Colonic mucosa (tissue), 4 donors: ENCODE data around the gene PPM1D. TPM values are rescaled to one million over a fixed set of nuclear protein-coding genes. Genes with fewer than 3 reads are reported as not detected.
A peak's percentile ranks its signal among the peaks of the same experiment; 100 is the strongest.

Source experiments
- DNase-seq: peaks from one replicate; pipeline ENCODE4 v3.0.0-alpha.2; 2020
- H3K27ac ChIP-seq: fragments of 200-600 bp; one replicate; pipeline ENCODE4 v1.8.0; 2021
- H3K27me3 ChIP-seq: fragments of 200-600 bp; one replicate; pipeline ENCODE4 v1.8.0; 2021
- H3K36me3 ChIP-seq: fragments of 200-600 bp; one replicate; pipeline ENCODE4 v1.8.0; 2021
- H3K4me1 ChIP-seq: fragments of 200-600 bp; one replicate; pipeline ENCODE4 v1.8.0; 2021; ENCODE audit warnings: mild to moderate bottlenecking
- H3K4me3 ChIP-seq: fragments of 200-600 bp; one replicate; pipeline ENCODE4 v1.8.0; 2021
- H3K9ac ChIP-seq, 2 donors: one replicate each; pipeline ENCODE4 v1.7.0; 2013; ENCODE audit warnings: control low read depth in 2 of 2, low read depth in 2 of 2, low read length in 2 of 2
- H3K9me3 ChIP-seq: fragments of 200-600 bp; one replicate; pipeline ENCODE4 v1.8.0; 2021
- intact Hi-C: fragments of 100-400 bp; cut with DNase I; formaldehyde crosslinking; loops from one replicate; pipeline ENCODE4 v1.14.1; 2022
- total RNA-seq, 2 donors: library from RNA; stranded (reverse); fragmentation: NEBNext Ultra II Directional in 1 of 2; extraction: Animal tissue kit (Norgen Biotek cat#: 25700) in 1 of 2; gene quantifications; one replicate each; pipeline ENCODE4 v1.2.1, GENCODE V29; 2021
- TF ChIP-seq, protein P1 (sequence below): fragments of 200-600 bp; IDR thresholded peaks from one replicate; pipeline ENCODE4 v1.8.0; 2022; ENCODE audit warnings: antibody characterized with exemption, mild to moderate bottlenecking
- donor health status: healthy.
- donor health status: DM: no; HTN: no; CAD: no.
- donor health status: DM: no; HTN: no; CAD: no.

Gene PPM1D
- total RNA-seq, 2 donors from 2014 or later, result 21.2 to 22.8 TPM

DNA sequence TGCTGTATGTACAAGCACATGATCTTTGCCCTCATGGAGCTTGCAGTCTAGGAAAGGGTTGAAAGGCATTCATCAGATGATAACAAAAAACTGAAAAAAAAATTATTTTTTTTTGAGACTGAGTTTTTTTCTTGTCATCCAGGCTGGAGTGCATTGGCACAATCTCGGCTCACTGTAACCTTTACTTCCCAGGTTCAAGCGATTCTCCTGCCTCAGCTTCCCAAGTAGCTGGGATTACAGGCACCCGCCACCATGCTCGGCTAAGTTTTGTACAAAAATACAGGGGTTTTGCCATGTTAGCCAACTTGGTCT lies 39.0 kb downstream of the PPM1D start:
- Histone ChIP-seq H3K4me3 (no peak overlapping the region), H3K27ac (no peak overlapping the region), H3K9me3 (no peaks in the 10 kb centered on the region), H3K4me1 (no peaks in the 10 kb centered on the region), H3K36me3 (peaks cover 8% of the 10 kb centered on the region), H3K9ac (no peak overlapping the region), H3K27me3 (no peaks in the 10 kb centered on the region)
- TF ChIP-seq, protein P1, sequence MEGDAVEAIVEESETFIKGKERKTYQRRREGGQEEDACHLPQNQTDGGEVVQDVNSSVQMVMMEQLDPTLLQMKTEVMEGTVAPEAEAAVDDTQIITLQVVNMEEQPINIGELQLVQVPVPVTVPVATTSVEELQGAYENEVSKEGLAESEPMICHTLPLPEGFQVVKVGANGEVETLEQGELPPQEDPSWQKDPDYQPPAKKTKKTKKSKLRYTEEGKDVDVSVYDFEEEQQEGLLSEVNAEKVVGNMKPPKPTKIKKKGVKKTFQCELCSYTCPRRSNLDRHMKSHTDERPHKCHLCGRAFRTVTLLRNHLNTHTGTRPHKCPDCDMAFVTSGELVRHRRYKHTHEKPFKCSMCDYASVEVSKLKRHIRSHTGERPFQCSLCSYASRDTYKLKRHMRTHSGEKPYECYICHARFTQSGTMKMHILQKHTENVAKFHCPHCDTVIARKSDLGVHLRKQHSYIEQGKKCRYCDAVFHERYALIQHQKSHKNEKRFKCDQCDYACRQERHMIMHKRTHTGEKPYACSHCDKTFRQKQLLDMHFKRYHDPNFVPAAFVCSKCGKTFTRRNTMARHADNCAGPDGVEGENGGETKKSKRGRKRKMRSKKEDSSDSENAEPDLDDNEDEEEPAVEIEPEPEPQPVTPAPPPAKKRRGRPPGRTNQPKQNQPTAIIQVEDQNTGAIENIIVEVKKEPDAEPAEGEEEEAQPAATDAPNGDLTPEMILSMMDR, result no peak
- DNase-seq, result no peak
- intact Hi-C loops, result loop anchor here (5.0 kb wide), 2 partner anchors 62 to 202 kb away; no protein-coding TSS in a partner anchor

DNA sequence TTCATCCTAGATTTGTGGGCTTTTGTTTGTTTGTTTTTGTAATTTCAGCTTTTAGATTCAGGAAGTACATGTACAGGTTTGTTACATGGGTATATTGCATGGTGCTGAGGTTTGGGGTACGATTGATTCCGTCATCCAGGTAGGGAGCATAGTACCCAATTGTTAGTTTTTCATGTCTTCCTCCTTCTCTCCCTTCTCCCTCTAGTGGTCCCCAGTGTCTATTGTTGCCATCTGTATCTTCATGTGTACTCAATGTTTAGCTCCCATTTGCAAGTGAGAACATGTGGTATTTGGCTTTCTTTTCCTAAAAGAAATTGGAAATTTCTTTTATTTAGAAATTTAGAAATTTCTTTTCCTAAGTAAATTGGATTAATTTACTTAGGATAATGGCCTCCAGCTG lies 40.5 kb downstream of the PPM1D start:
- H3K9me3 ChIP-seq, result no peaks in the 10 kb centered on the region
- H3K27me3 ChIP-seq, result no peaks in the 10 kb centered on the region
- no peak for DNase-seq
- H3K9ac ChIP-seq, result no peak overlapping the region
- intact Hi-C loops, result no loop called here
- no peak overlapping the region for H3K4me3 ChIP-seq
- TF ChIP-seq, protein P1, result no peak
- no peaks in the 10 kb centered on the region for H3K4me1 ChIP-seq
- peaks cover 6% of the 10 kb centered on the region for H3K36me3 ChIP-seq
- H3K27ac ChIP-seq, result no peak overlapping the region

DNA sequence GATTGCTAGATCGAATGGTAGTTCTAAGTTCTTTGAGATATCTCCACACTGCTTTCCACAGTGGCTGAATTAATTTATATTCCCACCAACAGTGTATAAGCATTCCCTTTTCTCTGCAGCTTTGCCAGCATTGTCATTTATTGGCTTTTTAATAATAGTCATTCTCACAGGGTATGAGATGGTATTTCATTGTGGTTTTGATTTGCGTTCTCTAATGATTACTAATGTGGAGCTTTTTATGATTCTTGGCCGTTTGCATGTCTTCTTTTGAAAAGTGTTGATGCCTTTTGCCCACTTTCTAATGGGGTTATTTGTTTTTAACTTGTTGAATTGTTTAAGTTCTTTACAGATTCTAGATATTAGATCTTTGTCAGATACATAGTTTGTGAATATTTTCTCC lies 41.1 kb downstream of the PPM1D start:
- TF ChIP-seq, protein P1, result no peak
- no peaks in the 10 kb centered on the region for H3K27me3 ChIP-seq
- intact Hi-C loops, result no loop called here
- no peak overlapping the region for H3K27ac ChIP-seq
- no peak overlapping the region for H3K9ac ChIP-seq
- H3K36me3 ChIP-seq, result no peaks in the 10 kb centered on the region
- H3K9me3 ChIP-seq, result no peaks in the 10 kb centered on the region
- no peaks in the 10 kb centered on the region for H3K4me1 ChIP-seq
- no peak for DNase-seq
- no peak overlapping the region for H3K4me3 ChIP-seq

DNA sequence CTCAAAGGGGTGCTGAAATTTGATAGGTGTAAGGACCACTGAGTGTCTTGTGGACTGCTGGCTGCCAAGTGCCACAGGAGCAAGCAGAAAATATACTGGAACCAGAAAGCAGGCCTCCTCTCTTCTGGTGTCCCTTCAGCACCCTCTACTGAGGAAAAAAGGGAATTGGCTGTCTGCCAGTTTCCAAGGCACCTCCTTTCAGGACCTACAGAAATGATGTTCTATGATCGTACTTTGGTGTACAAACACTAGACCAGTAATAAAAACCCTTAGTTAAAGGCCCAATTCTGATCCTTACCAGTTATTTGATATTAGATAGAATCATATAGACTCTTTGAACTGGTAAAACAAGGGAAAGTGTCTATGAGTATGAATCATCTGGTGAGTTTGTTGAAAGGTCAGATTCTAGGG lies 41.8 kb downstream of the PPM1D start:
- TF ChIP-seq, protein P1, result peak; percentile 22
- H3K27ac ChIP-seq, result no peak overlapping the region

DNA sequence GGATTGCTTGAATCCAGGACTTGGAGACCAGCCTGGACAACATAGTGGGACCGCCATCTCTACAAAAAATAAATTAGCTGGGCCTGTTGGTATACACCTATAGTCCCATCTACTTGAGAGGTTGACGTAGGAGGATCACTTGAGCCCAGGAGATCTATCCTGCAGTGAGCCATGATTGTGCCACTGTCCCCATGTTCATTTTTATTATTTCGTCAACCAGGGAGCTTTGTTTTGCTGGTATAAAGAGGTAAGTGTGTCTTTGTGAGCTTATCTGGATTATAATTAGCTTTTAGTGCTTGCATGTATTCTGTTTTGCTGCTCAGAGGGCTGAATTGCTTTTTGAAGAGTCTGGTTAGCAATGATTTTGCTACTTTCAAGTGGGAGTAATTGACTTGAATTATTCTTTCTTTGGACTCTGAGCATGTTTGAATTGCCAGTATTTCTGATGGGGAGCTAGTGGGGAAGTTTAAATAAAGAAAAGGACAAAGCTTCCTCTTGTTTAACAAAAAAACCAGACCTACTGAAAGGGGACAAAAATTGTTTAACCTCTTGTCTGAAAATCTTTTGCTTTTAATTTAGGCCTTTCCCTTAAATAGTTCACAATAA lies 46.0 kb downstream of the PPM1D start:
- Histone ChIP-seq H3K27ac (no peak overlapping the region), H3K9me3 (no peaks in the 10 kb centered on the region), H3K4me1 (no peaks in the 10 kb centered on the region), H3K4me3 (no peak overlapping the region), H3K9ac (no peak overlapping the region), H3K36me3 (no peaks in the 10 kb centered on the region), H3K27me3 (no peaks in the 10 kb centered on the region)
- intact Hi-C loops, result no loop called here
- no peak for DNase-seq
- TF ChIP-seq, protein P1, result no peak

More for the DNA sequence above, 41.8 kb downstream of the PPM1D start:
- Histone ChIP-seq H3K4me3 (no peak overlapping the region), H3K27me3 (no peaks in the 10 kb centered on the region), H3K9ac (no peak overlapping the region), H3K4me1 (no peaks in the 10 kb centered on the region), H3K9me3 (no peaks in the 10 kb centered on the region), H3K36me3 (no peaks in the 10 kb centered on the region)
- peak; percentile 79 for DNase-seq
- intact Hi-C loops, result no loop called here
